Glomerular visceral epithelial cell (primary cell): Measurements from ENCODE around the gene KREMEN2.
"Not testable (repeated sequence)": the region's sequence is repeated elsewhere in the genome, so short reads cannot be mapped to it uniquely, and the experiment has no call there.

Experiments used
- DNase-seq: peaks from one replicate; pipeline ENCODE4 v3.0.0-alpha.2; 2016; ENCODE audit errors: extremely low spot score

Gene KREMEN2

GRCh38 chr16:2963723-2964474 lies at the start of gene KREMEN2:
Gene KREMEN2 (plus strand): TSS chr16:2964275. CDS start chr16:2964521, 246 bp downstream.
- peak; percentile 65 for DNase-seq

GRCh38 chr16:2915196-2915929 lies 48.7 kb upstream of the KREMEN2 start:
- no peak for DNase-seq

- peak; percentile 62 for DNase-seq
Measured at GRCh38 chr16:2919511-2920255, 44.4 kb upstream of the KREMEN2 start.

GRCh38 chr16:2923481-2923880 lies 40.6 kb upstream of the KREMEN2 start:
- DNase-seq, result no peak

- no peak for DNase-seq
Measured at GRCh38 chr16:2924901-2925755, 38.9 kb upstream of the KREMEN2 start.

- no peak for DNase-seq
Measured at GRCh38 chr16:2925951-2926649, 38.0 kb upstream of the KREMEN2 start.

- no peak for DNase-seq
Measured at GRCh38 chr16:2926650-2926999, 37.5 kb upstream of the KREMEN2 start.

- DNase-seq, result peak; percentile 67
Measured at GRCh38 chr16:2927010-2927646, 36.9 kb upstream of the KREMEN2 start.

- DNase-seq, result not testable (repeated sequence)
Measured at GRCh38 chr16:2928151-2928550, 35.9 kb upstream of the KREMEN2 start.

- DNase-seq, result no peak
Measured at GRCh38 chr16:2928796-2929195, 35.3 kb upstream of the KREMEN2 start.

GRCh38 chr16:2929693-2930092 lies 34.4 kb upstream of the KREMEN2 start:
- DNase-seq, result no peak

- no peak for DNase-seq
Measured at GRCh38 chr16:2930236-2930635, 33.8 kb upstream of the KREMEN2 start.

- DNase-seq, result not testable (repeated sequence)
Measured at GRCh38 chr16:2931231-2931914, 32.7 kb upstream of the KREMEN2 start.

- no peak for DNase-seq
Measured at GRCh38 chr16:2933136-2933535, 30.9 kb upstream of the KREMEN2 start.

GRCh38 chr16:2933701-2934100 lies 30.4 kb upstream of the KREMEN2 start:
- DNase-seq, result no peak

GRCh38 chr16:2934450-2934849 lies 29.6 kb upstream of the KREMEN2 start:
- DNase-seq, result no peak

GRCh38 chr16:2936436-2937011 lies 27.6 kb upstream of the KREMEN2 start:
- DNase-seq, result no peak

GRCh38 chr16:2937170-2937569 lies 26.9 kb upstream of the KREMEN2 start:
- DNase-seq, result no peak

GRCh38 chr16:2938206-2938605 lies 25.9 kb upstream of the KREMEN2 start:
- no peak for DNase-seq

- DNase-seq, result no peak
Measured at GRCh38 chr16:2939968-2940367, 24.1 kb upstream of the KREMEN2 start.
